DMS79 (cell line): ENCODE measurements around the gene PRKAR1B.
"Not testable (repeated sequence)": the region's sequence is repeated elsewhere in the genome, so short reads cannot be mapped to it uniquely, and the experiment has no call there.

Experiments used
- DNase-seq: peaks from one replicate; lab custom pipeline; 2025; lab: John Stamatoyannopoulos, UW

Gene PRKAR1B

DNA sequence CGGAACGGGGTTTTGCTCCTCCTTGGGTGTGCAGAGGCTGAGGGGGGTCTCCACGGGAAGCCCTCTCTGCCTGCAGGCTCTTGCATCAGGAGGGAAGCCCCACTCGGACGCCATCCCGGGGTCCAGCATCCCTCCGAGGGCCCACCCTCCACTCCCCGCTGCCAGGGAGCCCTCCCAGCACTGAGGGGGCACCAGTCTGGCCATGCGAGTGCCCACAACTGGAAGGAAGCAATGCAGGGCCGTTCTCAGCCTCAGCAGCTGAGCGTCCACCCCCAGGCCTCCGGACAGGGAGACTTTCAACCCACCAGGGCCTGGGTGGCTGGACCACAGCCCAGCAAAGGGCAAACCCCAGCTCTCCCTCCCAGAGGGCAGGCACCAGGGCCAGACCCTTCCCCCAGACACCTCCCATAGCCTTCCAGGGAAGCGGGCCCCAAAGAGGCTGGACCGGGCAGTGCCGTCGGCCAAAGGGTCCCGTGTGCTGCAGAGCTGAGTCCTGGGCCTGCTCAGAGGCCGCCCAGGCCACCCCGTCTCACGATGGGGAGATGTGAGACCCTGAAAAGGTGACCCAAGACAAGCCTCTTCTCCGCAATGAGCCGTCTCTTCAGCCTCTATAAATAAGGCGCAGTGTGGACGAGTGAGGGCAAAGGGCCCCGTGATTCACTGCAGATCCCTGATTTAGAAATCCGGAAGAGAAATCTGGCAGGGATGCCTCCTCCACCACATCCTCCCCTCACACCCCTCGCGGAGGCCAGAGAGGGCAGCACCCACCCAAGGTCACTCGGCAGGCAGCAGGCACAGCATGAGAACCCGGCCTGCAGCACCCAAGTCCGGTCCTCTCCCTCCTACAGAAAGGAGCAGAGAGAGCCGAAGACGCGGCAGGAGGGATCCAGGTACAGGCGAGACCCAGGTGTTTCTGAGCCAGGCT lies 82.4 kb downstream of the PRKAR1B start:
- DNase-seq = no peak

DNA sequence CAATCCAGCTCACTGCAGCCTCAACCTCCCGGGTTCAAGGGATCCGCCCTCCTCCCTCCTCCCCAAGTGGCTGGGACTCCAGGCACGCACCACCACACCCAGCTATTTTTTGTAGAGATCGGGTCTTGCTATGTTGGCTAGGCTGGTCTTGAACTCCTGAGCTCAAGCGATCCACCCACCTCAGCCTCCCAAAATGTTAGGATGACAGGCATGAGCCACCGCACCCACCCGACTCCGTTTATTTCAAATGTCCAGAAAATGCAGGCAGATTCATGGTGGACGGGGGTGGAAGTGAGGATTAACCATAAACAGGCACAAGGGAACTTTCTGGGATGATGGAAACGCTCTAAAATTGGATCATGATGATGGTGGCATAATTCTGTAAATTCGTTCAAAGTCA lies 85.1 kb downstream of the PRKAR1B start:
- DNase-seq = no peak

DNA sequence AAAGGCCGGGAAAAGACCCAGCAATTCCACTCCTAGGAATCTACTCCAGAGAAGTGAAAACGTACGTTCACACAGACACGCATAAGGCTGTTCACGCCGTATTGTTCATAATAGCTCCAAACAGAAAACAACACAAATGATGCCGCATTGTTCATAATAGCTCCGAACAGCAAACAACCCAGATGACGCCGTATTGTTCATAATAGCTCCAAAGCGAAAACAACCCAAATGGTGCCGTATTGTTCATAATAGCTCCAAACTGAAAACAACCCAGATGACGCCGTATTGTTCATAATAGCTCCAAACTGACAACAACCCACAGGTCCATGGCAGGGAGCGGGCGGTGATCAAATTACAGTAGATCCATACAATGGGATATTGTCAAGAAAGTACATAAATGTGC lies 85.8 kb downstream of the PRKAR1B start:
- DNase-seq = no peak

DNA sequence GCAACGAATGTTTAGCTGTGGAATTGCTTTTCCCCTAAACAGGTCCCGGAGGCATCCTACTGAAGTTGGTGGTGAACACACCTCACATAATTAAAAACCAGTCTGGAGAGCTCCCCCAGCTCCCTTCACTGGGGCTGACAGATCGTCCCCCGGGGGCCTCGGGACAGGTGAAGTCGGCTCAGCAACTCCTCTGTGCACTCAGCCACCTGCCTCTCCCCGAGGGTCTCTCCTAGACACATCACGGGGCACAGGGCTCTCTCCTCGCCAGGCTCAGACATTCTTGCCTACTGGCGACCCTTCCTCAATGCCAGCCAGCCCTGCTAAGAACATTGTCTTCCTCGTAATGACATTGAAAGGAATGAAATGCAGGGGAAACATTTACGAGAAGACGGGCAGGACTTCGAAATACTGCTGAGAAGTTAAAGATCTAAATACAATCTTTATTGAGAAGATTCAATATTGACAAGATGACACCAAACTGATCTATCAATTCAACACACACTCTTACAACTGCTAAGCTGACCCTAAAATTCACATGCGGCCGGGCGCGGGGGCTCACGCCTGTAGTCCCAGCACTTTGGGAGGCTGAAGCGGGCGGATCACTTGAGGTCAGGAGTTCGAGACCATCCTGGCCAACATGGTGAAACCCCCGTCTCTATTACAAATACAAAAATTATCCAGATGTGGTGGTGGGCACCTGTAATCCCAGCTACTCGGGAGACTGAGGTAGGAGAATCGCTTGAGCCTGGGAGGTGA lies 88.6 kb downstream of the PRKAR1B start:
- no peak for DNase-seq

DNA sequence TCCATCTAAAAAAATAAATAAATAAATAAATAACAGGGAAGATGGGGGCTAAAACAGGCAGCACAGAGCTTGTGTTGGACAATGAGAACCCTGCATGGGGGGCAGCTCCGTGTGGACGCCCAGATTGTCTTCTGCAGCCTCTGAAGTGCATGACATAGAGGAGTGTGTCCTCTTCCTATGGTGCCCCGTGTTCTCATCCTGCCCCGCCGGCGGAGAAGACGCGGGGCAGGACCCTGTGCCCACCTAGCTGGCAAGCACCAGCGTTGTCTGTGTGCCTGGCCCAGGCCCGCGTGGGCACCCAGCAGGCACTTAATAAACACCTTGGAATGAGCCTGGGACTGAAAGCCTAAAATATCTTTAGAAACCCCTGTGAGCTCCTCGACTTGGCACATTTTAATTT lies 89.3 kb downstream of the PRKAR1B start:
- DNase-seq = no peak

DNA sequence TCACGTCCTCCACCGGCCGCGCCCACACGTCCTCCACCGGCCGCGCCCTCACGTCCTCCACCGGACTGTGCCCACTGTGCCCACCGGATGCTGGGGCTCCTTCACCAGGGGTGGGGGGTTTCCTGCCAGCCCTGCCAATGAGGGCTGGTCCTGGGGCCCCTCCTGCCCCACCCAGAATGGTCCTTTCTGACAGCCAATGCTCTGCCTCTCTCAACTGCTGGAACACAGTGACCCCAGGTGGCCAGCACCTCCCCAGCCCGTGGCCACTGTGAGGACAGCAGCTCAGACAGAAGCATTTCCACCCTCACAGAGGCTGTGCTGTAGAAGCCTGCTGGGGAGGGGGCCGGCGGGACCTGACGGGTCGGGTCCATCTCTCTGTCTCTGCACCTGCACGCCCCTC lies 90.7 kb downstream of the PRKAR1B start:
- DNase-seq = no peak

DNA sequence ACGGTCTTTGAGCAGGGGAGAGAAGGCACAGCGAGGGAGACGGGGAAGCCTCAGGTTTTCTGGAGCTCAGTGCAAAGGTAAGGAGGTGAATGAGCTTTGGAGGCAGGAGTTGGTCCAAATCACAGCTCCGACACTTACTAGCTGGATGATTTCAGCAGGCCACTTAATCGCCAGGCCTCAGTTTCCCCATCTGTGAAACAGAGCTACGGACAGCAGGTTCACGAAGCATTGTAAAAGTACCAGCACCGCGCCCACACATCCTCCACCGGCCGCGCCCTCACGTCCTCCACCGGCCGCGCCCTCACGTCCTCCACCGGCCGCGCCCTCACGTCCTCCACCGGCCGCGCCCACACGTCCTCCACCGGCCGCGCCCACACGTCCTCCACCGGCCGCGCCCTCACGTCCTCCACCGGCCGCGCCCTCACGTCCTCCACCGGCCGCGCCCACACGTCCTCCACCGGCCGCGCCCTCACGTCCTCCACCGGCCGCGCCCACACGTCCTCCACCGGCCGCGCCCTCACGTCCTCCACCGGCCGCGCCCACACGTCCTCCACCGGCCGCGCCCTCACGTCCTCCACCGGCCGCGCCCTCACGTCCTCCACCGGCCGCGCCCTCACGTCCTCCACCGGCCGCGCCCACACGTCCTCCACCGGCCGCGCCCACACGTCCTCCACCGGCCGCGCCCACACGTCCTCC lies 91.2 kb downstream of the PRKAR1B start:
- DNase-seq = not testable (repeated sequence)

DNA sequence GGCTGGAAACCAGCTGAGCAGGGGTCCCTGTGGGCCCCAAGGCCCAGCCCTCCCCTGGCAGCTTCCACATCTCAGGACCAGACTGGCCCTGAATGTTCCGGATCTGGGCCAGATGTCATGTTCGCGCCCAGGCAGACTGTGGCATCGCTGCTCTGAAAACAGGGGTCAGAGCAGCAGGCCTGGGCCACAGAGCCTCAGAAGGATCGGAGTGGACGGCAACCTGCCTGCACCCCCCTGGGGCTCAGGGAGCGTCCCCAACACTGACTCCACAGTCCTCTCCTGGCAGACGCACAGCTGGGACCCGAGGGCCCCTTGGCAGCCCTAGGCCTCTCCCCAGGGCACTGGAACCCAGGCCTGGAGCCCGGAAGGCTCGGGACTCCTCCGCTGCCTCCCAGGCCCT lies 91.9 kb downstream of the PRKAR1B start:
- DNase-seq = no peak

DNA sequence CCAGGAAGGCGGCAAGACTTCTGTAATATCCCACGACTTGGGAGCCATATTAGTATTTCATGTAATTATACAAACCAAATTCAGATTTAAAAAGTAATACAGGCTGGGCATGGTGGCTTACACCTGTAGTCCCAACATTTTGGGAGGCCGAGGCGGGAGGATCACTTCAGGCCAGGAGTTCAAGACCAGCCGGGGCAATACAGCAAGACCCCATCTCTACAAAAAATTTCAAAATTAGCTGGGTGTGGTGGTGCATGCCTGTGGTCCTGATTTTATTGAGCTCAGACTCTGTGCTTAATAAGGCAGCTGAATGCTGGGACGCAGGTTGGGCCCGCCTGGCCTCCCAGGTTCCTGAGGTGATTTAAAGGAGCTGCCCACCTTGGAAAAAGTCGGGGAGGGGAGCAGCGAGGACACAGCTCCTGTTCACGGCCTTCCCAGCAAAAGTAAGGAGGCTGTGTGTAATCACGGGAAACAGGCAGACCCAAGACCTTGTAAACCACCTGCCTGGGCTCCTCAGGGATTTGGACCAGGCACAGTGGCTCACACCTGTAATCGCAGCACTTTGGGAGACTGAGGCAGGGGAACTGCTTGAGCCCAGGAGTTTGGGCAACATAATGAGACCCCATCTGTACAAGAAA lies 93.6 kb downstream of the PRKAR1B start:
- no peak for DNase-seq

DNA sequence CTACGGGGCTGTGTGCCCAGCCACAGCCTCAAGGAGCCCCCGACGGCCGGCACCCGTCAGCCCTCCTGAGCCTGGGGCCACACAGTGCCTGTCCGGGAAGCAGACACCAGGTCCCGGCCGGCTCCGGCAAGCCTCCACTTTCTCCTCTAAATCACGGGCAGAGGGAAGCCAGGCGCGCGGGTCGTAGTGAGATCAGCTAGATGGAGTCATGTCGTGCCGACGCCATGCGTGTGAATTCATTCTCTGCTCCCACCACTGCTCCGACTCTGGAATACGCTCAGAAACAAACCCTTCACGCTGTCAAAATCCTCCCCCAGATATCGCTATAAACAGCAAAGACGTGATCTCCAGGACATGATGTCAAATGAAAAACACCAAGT lies 94.3 kb downstream of the PRKAR1B start:
- no peak for DNase-seq

DNA sequence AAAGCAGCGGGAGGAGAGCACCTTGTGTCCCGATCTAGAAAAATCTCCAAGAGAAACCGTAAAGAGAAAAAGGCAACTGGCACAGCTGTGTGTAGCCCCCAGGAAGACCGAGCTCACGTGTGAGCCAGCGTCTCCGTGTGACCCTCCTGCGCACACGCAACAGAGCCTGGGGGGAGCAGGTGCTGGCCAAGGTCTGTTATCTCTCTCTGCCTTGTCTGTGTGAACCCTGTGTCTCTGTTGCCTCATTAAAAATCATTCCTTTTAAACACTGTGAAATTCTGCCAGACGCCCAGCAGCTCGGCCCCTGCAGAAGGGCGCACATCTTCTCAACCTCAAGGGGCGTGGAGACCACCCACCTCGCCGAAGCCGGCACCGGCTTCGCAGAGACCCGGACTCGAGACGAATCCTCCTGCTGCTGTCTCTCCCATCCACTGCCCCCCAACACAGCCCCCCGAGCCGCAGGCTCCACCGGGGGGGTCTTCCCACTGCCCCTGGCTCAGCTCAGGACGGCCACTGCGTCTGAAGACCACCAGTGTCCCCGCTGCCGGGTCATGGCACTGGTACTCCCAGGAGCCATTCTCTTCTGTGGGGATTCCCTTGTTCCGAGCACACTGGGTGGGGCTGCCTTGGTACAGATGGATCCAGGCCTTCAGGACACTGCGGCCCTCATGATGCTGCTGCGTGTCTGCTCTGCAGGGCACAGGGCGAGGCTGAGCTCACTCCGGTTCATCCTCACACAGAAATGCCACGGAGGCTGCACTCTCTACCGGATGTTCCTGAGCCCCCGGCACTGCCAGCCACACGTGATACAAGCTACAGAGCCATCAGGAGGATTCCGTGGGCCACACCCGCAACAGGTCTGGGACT lies 94.9 kb downstream of the PRKAR1B start:
- no peak for DNase-seq

DNA sequence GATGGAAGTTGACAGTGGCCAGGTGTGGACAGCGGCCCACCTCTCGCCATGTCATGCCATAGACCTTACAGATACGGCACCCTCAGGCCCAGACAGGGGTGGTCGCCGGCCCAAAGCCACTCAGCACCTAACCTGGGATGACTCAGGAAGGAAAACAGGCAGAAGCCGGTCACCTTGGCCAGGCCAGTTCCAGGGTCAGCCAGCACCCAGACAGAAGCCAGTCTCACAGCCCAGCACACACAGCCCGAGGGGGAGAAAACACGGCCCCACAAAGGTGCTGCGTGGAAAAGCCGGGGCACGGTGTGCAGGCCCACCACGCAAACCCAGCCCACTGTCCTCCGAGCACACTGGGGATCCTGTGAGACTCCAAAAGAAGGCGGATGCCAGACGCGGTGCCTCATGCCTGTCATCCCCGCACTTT lies 95.8 kb downstream of the PRKAR1B start:
- DNase-seq = no peak

DNA sequence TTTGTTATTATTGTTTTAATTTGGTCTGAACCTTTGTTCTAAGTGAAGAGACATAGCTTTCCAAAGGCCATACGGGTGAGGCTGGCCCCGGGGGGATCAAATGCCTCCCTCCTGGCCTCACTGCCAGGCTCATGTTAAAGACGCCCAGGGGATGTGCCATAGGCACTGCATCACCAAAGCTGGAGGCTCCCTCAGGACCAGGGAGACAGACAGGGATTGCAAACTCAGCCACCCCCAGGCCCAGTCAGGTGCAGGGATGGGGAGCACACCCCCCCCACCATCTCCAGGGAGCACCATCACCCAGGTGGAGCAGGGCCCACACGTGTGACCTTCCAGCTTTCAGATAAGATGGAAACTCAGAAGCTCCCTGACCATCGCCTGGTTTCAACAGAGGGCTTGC lies 96.5 kb downstream of the PRKAR1B start:
- DNase-seq = no peak

DNA sequence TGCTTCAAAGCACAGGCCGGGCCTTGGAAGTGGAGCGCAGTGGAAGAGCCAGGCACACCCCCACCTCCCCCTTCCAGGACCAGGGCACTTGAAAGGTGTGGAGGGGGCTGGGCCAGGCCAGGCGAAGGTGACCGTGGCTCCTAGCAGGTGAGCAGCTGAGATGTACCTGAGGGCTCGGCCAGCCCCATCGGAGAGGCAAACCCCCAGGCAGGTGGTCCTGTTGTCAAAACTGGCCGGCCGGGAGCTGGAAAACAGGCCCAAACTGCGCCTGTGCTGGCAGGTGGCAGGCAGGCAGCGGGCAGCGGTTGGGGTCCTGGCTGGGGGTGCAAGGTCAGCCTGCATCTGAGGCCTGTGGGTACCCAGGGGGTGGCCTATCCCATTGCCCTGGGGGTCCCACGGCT lies 97.0 kb downstream of the PRKAR1B start:
- no peak for DNase-seq

DNA sequence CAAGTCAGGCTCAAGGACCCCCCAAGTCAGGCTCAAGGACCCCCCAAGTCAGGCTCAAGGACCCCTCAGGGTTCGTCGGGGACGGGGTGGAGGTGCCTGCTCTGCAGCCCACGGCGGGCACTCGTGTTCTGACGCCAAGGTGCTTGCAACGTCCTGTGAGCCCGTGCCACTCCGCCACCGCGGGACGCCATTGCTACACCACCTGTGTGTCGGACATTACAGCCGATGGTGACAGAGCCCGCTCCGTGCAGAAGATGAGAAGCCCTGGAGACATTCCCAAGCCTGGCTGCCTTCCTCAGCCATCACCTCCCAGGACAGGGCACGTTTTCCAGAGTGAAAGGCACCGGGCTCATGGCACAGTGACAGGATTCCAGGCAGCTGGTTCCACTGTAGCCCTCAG lies 98.3 kb downstream of the PRKAR1B start:
- DNase-seq = no peak

DNA sequence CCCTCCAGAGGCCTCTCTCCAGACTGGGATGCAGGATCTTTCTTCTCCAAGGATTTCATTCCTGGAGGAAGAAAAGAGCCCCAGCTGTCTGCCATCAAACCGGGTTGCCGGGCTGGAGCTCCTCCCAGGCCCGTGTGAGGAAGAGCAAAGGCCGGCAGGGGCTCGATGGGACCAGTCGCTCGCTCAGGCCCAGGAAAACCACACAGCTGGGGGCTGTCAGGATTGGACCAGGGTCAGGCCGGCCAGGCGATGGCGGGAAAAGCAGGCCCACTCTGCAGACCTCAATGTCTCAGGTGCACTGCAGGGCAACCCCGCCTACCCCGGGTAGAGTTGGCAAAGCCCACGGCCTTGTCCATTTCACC lies 98.7 kb downstream of the PRKAR1B start:
- no peak for DNase-seq

DNA sequence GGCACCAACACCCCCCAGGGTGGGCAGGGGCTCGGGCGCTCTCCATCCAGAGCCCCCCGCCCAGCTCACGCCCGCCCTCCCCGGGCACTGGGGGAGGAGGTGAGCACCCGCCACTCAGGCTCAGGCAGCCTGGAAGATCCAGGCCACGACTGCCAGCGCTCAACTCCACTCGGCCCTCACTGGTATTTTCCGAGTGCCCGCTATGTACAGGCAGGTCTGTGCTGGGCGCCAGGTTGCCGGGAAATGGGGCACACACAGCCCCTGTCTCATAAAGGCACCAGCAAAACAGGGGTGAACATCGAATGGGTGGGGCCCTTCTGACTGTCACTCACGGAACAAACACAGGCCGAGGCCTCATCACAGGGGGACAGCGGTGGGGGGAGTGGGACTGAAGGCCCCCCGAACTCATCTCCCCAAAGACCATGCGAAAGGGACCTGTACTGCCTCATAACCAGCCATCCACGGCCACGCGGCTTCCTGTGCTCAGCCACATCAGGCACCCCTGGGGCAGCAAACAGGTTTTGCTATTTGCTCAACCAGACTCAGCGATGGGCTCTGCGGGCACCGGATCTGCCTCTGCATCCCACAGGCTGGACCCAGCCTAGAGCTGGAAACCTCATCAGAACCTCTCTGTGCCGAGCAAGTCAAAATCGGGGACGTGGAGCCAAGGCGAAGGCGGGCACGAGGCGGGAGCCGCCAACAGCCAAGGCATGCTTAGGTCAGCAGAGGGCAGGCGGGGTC lies 99.2 kb downstream of the PRKAR1B start:
- DNase-seq = no peak

DNA sequence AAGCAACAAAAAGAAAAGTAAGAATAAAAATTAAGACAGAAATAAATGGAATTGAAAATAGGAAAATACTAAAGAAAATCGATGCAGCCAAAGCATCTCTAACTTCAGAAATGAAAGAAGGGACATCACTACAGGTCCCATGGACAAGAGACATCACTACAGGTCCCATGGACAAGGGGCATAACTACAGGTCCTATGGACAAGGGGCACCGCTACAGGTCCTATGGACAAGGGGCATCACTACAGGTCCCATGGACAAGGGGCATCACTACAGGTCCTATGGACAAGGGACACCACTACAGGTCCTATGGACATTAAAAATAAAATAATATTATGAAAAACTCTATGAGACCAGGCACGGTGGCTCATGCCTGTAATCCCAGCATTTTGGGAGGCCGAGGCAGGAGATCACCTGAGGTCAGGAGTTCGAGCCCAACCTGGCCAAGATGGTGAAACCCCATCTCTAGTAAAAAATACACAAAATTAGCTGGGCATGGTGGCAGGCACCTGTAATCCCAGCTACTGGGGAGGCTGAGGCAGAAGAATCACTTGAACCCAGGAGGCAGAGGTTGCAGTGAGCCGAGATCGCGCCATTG lies 101.6 kb downstream of the PRKAR1B start:
- no peak for DNase-seq

DNA sequence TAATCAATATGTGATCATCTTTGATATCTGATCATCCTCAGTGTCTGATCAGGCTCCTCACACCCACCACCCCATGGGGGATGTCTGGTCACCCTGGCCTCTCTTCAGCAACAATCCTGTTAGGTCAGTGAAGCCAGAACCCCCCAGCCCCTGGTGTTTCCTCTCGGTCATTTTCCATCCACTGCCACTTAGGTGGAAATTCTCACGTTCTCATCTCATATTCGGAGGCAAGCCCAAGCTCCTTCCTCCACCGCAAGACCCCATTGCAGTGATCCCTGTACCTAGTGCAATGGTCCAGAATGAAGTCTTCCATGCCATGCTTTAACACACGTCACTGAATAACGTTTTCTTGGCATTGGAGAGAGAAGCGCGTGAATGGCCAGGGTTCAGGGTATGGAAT lies 103.6 kb downstream of the PRKAR1B start:
- no peak for DNase-seq

DNA sequence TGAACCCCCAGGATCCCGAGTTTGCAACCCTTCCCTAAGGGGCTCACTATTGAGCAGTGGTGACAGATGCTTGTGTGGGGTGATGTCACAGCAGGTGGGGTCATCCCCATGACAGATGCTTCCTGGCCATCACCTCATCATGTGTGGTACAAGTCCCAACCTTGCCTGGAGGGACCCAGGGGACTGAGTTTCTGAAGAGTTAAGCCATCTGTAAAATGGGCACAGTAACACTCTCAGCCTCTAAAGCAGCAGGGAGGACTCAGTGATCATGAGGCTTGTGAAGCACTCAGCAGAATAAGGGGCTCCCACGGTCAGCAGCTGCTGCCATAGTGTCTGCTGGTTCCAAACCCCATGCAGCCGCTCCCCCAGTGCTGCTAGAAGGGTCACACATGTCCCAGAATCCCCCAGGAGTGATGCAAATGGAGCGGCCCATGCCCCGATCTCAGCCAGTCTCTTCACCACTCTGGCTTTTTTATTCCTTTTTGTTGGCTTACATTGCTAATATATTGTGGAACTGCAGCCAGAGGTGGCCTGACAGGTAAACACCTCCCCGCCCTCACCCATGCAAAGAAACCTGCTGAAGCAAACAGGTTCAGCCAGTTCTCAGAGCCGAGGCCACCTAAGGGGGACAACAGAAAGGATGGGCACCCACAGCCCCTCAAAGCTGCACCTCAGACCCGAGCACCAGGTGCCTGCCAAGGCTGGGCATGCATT lies 105.4 kb downstream of the PRKAR1B start:
- DNase-seq = no peak
